ES-I3 (cell line): Measurements from ENCODE around the gene BLID.

Experiments used
- H3K36me3 ChIP-seq: 2 replicates; pipeline ENCODE4 v1.6.1; 2013; ENCODE audit warnings: mild to moderate bottlenecking, low read length, control low read depth, moderate library complexity; ENCODE audit not compliant: insufficient read depth
- H3K4me1 ChIP-seq: 2 replicates; pipeline ENCODE4 v1.6.1; 2013; ENCODE audit warnings: mild to moderate bottlenecking, control low read depth, low read length; ENCODE audit not compliant: insufficient read depth
- H3K9ac ChIP-seq: 2 replicates; pipeline ENCODE4 v1.6.1; 2013; ENCODE audit warnings: low read depth, mild to moderate bottlenecking, low read length, moderate library complexity
- H3K9me3 ChIP-seq: 2 replicates; pipeline ENCODE4 v1.6.1; 2013; ENCODE audit warnings: mild to moderate bottlenecking, low read length, moderate library complexity; ENCODE audit not compliant: control insufficient read depth, insufficient read depth

Gene BLID

GRCh38 chr11:122068141-122068540, 47.9 kb downstream of the BLID start:
- no peaks in the 10 kb centered on the region for H3K4me1 ChIP-seq
- no peak overlapping the region for H3K9ac ChIP-seq
- no peaks in the 10 kb centered on the region; the same call in 1 of the 2 replicates for H3K9me3 ChIP-seq
- H3K36me3 ChIP-seq = no peaks in the 10 kb centered on the region
